RCC 7860 (cell line): Measurements from ENCODE around the gene TAF4.
"Not testable (repeated sequence)": the region's sequence is repeated elsewhere in the genome, so short reads cannot be mapped to it uniquely, and the experiment has no call there.

Experiments used
- DNase-seq: peaks from one replicate; pipeline ENCODE4 v3.0.0-alpha.2; 2015; ENCODE audit warnings: low spot score
- FAIRE-seq: peaks from 2 replicates; lab custom pipeline; 2012; peaks lifted over from hg19 to GRCh38; lab: Jason Lieb, UNC

The TAF4 gene, protein sequence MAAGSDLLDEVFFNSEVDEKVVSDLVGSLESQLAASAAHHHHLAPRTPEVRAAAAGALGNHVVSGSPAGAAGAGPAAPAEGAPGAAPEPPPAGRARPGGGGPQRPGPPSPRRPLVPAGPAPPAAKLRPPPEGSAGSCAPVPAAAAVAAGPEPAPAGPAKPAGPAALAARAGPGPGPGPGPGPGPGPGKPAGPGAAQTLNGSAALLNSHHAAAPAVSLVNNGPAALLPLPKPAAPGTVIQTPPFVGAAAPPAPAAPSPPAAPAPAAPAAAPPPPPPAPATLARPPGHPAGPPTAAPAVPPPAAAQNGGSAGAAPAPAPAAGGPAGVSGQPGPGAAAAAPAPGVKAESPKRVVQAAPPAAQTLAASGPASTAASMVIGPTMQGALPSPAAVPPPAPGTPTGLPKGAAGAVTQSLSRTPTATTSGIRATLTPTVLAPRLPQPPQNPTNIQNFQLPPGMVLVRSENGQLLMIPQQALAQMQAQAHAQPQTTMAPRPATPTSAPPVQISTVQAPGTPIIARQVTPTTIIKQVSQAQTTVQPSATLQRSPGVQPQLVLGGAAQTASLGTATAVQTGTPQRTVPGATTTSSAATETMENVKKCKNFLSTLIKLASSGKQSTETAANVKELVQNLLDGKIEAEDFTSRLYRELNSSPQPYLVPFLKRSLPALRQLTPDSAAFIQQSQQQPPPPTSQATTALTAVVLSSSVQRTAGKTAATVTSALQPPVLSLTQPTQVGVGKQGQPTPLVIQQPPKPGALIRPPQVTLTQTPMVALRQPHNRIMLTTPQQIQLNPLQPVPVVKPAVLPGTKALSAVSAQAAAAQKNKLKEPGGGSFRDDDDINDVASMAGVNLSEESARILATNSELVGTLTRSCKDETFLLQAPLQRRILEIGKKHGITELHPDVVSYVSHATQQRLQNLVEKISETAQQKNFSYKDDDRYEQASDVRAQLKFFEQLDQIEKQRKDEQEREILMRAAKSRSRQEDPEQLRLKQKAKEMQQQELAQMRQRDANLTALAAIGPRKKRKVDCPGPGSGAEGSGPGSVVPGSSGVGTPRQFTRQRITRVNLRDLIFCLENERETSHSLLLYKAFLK

DNA sequence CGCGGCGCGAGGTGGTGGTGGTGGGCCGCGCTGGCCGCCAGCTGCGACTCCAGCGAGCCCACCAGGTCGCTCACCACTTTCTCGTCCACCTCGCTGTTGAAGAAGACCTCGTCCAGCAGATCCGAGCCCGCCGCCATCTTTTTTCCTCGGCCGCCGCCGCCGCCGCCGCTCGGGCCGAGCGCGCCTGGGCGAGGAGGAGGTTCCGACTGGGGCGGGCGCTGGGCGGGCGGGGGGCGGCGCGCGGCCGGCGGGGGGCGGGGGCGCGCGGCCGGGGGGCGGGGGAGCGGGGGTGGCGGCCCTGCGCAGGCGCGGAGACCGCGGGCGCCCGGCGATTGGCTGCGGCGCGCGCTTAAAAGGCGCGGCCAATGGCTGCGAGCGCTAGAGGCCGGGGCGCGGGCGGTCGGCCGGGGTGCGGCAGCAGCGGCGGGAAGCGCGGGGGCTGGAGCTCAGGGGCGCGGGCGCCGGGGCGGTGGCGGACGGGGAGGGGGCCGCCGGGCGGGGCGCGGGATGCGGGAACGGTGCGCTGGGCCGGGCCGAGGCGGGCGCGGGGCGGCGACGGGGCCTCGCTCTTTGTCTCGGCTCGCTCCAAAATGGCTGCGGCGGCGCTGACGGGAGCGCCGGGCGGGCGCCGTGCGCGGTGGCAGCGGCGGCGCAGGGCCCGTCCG lies at the start of gene TAF4:
Gene TAF4 (minus strand): TSS at position 208 of the 665 bp plus-strand sequence. CDS start 71 bp downstream, at position 137.
- peak; percentile 57 for DNase-seq
- FAIRE-seq = no peak

DNA sequence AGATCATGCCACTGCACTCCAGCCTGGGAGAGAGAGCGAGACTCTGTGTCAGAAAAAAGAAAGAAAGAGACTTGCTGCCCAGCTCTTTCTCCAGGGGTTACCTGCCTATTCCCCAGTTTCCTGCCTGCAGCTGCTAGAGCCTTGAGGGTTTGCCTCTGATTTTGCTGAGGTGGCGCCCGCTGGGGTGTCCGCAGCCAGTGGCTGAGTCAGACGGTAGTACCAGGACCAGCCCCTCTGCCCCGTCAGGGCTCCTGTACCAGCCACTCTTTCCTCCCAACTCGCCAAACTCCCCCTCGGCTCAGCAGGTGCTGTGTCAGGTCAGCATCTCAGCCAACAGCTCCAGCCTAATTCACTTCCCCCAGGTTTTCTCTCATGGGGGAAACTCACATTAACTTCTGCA lies 49.2 kb upstream of the TAF4 start:
- DNase-seq (no peak), FAIRE-seq (no peak)

DNA sequence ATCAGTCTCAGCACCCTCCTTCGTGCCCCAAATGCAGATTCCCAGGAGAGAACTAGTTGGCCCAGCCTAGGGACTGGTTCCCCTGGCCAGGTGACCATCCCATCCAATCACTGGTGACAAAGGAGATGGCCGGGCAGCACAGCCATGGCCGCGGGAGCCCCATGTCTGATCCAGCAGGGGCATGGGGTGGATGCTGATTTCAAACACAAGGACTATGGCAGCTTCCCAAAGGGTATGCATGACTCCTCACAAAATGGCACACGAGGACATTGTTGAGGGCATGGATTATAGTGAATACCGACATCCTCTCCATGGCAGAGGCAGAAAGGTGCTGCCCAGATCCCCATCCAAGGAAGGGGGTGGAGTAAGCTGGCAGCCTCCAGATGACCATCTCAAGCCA lies 46.7 kb upstream of the TAF4 start:
- no peak for FAIRE-seq
- DNase-seq = no peak

DNA sequence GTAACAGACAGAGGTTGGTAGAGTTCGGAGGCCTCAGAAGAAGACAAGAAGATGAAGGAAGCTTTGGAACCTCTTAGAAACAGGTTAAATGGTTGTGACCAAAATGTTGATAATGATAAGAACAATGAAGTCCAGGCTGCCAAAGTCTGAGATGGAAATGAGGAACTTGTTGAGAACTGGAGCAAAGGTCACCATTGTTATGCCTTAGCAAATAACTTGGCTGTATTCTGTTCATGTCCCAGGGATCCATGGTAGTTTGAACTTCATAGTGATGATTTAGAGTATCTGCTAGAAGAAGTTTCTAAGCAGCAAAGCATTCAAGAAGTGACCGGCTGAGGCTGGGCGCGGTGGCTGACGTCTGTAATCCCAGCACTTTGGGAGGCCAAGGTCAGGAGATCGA lies 45.5 kb upstream of the TAF4 start:
- FAIRE-seq = no peak
- DNase-seq = no peak

DNA sequence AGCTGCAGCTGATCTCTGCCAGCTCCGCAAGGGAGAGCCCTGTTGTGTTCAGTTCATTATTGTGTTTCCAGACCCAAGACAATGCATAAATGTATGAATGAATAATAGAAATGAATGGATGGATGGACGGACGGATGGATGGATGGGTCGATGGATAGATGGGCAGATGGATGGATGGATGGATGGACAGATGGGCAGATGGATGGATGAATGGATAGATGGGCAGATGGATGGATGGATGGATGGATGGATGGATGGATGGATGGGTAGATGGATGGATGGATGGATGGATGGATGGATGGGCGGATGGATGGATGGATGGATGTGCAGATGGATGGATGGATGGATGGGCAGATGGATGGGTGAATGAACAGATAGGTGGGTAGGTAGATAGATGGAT lies 39.9 kb upstream of the TAF4 start:
- DNase-seq = no peak
- no peak for FAIRE-seq

DNA sequence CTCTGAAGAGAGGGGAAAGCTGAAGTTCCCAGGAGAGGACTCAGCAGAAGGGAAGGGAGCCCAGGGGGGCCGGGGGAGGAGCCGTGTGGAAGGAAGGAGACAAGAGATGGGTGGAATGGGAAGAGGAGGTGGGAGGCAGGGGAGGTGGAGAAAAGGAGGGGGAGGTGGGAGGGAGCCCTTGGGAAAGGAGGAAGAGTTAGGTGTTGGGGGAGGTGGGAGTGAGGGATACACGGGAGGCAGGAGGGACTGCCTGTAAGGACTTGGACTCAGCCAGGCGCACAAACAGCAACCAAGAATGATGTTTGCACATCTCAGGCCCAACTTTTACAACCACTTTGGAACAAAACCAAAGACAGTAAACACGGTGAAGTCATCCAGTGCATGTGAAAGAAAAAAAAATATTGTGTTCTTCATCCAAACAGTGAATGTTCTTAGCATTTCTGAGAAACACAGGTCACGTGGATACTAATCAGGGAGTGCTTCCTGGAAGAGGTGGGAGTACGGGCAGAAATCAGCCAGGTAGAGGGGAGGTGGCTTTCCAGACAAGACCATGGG lies 39.2 kb upstream of the TAF4 start:
- DNase-seq (no peak), FAIRE-seq (no peak)

DNA sequence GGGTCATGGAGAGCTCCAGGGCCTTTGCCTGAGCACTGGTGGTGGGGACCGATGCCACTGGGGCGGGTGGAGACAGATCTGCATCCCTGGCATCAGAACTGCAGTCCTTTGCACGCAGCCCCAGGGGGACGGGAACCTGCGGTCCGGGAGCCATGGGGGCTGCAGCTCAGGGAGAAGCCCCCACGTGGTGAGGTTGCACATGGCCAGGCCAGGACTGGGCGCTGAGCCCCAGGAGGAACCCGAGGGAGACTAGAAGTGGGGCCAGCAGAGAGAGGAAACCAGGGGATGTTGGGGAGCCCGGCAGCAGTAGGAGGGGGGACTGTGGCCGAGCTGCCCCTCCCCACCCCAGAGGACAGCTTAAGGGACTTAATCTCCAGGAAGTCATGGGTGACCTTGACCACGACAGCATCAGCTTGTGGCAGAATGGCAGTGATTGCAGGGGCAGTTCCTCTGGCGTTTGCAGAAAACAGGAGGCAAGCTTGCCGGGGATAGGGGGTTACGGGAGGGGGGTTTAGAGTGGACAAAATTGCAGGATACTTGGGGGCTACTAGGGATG lies 38.6 kb upstream of the TAF4 start:
- DNase-seq (no peak), FAIRE-seq (no peak)

DNA sequence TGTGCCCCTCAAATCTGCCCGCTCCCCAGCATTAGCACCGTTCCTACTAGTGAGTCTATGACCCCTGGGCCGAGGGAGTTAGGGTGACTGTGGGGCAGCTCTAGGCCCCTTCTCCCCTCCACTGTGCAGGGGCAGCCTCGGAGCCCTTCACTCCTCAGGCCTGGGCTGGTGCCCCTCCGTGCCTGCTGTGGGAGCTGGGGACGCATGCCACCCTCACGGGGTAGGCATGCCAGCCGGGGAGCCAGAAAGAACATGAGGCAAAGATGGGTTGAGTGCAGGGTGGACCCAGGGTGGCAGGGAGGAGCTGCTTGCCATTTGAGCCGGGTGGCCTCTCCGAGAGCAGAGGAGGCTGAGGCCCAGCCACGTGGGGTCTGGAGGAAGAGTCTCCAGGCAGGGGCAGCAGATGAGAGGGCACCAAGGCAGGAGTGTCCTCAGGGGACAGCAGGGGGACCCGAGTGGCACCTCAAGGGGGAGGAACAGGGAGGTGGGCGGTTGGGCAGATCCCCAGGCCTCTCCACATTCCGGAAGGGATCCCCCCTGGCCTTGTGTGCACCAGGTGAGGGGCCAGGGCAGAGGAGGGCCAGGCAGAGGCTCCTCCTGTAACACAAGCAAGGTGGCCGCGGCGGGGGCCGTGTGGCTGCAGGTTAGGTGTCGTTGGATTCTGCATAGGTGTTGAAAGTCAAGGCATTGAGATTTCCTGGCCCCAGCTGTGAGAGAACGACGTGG lies 38.0 kb upstream of the TAF4 start:
- no peak for DNase-seq
- no peak for FAIRE-seq

DNA sequence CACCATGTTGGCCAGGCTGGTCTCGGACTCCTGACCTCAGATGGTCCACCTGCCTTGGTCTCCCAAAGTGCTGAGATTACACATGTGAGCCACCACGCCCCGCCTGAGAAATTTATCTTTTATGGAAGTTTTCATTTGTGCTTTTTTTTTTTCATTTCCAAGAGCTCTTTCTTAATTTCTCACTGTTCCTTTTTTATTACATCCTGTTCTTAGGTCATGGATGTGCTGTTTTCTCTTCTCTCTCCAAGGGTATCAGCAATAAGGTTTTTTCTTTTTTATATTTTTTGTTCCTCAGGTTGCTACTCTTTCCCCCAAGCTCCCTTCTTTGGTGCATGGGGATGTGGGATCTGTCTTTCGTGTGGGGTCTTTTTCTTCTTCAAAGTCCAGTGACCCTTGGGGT lies 35.4 kb upstream of the TAF4 start:
- FAIRE-seq (no peak), DNase-seq (no peak)

DNA sequence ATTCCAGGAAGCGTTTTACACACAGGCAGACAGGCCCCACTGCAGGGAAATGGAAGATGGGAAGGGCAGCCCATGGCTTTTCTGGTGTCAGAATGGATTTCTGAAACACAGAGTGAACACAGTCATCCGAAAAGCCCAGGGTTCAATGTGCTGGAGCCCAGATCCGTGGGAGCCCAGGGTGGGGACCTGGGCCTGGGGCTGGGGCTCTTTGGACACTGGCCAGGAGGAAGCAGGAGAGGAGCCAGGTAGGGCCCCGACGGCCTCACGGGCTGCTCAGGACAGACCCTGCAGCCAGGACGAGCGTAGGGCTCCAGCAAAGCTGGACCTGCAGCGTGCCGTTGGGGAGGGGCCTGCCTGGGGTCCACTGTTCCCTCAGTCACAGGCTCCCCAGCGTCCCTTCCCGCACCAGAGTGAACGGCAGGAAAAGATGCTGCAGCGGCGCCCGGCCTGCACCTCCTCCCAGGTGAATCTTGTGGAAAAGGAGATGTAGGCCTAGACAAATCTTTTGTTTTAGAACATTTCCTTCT lies 32.3 kb upstream of the TAF4 start:
- no peak for FAIRE-seq
- DNase-seq = no peak

DNA sequence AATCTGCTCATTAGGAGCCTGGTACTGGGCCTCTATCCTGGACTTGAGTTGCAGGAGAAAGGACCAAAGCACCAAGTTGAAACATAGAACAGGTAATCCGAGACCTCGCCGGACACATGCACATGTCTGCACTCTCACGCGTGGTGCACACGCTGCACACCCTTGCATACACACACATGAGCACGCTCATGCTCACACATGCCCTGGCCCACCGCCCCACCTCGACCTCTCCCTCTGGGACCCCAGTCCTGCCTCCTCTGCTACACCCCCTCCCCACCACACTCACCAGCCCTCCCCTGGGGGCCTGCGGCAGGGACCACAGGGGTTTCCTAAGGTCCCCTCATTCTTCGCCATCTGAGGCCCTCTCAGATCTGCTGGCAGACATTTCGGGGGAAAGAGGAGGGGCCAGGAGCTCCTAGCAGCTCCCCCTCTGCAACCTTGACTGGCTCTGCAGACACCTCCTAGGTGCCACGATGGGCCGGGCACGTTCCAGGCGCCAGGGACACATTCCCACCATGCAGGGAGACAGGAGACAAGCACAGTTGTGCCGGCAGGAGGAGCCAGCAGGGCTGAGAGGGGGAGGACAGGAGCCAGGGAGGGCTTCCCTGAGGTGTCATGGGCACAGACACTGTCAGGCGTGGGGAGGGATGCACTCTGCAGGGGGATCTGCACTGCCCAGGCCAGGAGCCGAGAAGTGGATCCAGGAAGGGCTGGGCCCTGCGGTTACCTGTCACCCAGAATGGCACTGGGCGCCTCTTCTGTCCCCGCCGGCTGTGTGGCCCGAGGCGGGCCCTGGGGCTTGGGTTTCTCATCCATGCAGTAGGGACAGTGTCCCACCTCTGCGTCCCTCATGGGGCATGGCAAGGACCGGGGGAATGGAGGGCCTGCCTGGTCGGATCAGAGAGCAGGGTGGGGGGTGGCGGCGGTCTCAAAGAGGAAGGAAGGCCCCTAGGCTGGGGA lies 31.0 kb upstream of the TAF4 start:
- DNase-seq = no peak
- FAIRE-seq = no peak

DNA sequence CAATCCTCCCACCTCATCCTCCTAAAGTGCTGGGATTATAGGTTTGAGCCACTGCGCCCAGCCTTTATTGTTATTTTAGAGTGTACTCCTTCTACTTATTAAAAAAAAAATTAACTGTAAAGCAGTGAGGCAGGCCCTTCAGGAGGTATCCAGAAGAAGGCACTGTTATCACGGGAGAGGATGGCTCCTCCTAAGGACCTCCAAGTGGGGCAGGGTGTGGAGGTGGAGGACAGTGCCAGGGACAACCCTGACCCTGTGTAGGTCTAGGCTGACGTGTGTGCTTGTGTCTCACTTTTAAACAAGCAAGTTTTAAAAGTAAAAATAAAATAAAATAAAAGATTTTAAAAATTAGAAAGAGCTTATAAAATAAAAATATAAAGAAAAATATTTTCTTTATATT lies 23.7 kb upstream of the TAF4 start:
- FAIRE-seq (no peak), DNase-seq (no peak)

DNA sequence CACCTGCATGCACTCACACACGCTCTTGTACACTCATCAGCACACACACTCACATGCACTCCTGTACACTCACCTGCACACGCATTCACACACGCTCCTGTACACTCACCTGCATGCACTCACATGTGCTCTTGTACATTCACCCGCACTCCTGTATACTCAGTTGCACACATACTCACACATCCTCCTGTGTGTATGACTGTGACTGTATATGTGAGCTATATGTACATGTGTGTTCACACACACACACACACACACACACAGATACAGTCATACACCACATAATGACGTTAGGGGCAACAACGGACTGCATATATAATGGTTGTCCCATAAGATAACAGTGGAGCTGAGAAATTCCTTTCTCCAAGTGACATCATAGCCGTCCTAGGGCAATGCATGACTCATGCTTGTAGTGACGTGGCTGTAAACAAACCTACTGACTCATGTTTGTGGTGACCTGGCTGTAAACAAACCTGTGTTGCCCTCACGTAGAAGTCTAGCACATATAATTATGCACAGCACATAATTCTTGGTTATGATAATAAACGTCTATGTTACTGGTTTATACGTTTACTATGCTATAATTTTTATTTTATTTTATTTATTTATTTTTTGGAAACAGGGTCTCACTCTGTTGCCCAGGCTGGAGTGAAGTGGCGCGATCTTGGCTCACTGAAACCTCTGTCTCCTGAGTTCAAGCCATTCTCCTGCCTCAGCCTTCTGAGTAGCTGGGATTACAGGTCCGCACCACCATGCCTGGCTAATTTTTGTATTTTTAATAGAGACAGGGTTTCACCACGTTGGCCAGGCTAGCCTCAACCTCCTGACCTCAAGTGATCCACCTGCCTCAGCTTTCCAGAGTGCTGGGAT lies 22.8 kb upstream of the TAF4 start:
- FAIRE-seq (no peak), DNase-seq (peak; percentile 58)

DNA sequence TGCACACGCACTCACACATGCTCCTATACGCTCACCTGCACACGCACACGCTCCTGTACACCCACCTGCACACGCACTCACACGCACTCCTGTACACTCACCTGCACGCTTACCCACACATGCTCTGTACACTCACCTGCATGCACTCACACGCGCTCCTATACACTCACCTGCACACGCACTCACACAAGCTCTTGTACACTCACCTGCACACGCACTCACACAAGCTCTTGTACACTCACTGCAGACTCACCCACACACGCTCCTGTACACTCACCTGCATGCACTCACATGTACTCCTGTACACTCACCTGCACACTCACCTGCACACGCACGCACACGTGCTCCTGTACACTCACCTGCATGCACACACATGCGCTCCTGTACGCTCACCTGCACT lies 22.0 kb upstream of the TAF4 start:
- DNase-seq (no peak), FAIRE-seq (no peak)

DNA sequence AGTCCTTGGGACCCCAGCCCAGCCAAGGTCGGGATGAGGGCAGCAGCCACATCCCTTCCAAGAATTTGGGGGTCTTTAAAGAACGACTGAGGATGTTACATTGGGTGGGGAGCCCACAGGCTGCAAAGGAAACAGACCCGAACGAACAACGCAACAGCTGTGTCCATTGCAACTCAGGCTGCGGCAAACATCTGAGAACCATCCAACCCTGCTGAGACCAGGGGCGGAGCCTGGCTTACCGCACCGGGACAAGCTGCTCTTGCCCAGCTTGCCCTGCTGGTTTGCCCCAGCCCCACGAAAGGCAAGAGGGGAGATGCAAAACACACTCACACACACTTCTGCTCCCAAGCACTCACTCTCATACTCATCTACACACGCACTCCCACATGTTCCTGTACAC lies 21.5 kb upstream of the TAF4 start:
- DNase-seq (no peak), FAIRE-seq (no peak)

DNA sequence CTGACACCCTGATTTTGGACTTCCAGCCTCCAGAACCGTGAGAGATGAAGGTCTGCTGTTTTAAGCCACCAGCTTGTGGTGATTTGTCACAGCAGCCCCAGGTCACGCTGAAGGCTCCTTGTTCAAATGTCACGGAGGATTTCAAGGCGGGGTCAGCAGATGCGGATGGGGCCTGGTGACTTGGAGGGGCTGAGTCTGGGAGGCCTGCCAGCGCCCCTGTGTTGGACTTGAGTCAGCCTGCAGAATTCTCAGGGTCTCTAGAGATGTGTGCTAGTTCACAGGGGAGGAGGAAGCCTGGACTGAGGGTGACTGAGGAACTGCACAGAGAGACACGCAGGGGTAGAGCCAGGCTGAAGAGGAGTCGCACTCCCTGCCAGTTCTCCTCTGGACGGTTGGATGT lies 19.5 kb upstream of the TAF4 start:
- DNase-seq = no peak
- no peak for FAIRE-seq

DNA sequence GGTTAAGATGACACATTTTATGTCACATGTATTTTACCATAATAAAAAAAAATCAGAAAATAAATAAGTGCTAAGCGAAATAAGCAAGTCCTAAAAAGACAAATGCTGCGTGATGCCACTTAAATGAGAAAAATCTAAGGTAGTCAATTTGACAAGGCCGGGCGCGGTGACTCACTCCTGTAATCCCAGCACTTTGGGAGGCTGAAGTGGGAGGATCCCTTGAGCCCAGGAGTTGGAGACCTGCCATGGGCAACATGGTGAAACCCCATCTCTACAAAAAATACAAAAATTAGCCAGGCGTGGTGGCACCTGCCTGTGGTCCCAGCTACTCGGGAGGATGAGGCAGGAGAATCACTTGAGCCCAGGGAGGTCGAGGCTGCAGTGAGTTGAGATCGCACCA lies 18.5 kb upstream of the TAF4 start:
- DNase-seq, FAIRE-seq: not testable (repeated sequence)

DNA sequence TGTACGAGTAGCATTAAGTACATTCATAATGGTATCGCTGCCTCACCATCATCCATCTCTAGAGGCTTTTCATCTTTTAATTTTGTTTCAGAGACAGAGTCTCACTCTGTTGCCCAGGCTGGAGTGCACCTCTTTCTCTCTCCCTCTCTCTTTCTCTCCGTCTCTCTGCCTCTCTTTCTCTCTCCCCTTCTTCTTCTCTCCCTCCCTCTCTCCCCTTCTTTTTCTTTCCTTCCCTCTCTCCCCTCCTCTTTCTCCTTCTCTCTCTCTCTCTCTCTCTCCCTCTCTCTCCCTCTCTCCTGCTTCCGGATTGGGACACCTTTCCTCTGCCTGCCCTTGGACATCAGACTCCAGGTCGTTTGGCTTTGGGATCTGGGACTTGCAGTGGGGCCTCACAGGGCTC lies 17.6 kb upstream of the TAF4 start:
- FAIRE-seq (no peak), DNase-seq (no peak)
